ENCODE data around the gene GPR63.

Gene GPR63

GRCh38 chr6:96816301-96816817 lies 20.9 kb downstream of the GPR63 start:
- DNase-seq = no peak

- no peak for DNase-seq
Observed at GRCh38 chr6:96814625-96815024, 22.7 kb downstream of the GPR63 start.

GRCh38 chr6:96812077-96812703 lies 25.1 kb downstream of the GPR63 start:
- no peak for DNase-seq

DNA sequence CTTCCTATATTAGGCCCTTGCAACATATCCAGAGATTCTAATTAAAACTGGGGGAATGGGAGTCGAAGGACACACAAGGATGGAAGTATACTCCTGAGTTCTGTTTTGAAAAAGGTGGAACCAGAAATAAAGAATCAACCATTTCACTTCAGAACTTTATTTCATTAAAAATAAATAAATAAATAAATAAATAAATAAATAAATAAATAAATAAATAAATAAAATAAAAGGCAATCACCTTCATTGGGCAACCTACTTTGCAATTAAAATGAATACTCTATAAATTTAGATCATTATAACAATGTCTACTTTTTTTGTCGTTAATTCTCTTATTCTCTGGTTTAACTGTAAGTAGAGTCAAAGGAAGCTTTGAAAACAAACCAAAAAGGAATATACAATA lies 25.6 kb downstream of the GPR63 start:
- no peak for DNase-seq

- DNase-seq = no peak
Observed at GRCh38 chr6:96811136-96811535, 26.1 kb downstream of the GPR63 start.

- no peak for DNase-seq
Observed at GRCh38 chr6:96809119-96809518, 28.2 kb downstream of the GPR63 start.

DNA sequence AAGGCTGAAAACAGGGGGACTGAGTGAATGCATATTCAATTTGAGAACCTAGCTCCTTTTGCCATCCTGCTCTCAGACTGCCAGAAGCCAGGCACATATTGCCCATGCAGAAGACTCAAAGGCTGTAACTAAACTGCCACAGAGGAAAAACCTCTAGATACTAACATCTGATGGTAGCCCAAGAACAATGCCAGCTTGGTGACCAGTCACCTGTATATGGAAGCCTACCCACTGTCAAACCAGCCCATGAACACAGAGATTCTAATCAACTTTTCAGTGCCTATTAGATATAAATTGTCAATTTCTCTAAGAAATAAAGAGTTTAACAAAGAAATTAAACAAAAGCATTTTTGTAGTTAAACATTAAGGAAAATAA lies 34.2 kb downstream of the GPR63 start:
- no peak for DNase-seq

DNA sequence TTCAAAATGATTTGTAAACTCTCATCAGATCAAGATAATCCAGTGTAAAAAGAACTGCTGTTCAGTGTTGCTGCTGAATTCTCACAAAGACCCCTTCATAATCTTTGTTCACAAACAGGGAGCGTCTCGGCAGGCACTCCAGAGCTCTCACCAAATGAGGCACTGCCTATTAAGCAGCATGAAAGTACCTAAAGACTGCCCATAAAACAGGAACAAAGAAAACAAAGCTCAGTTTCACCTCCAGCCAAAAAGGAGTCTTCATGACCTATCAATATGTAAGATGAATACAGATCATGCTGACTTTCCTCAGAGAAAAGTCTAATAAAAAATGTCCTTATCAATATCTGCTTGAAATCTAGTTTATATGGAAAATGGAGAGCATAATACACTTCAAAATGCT lies 41.8 kb downstream of the GPR63 start:
- no peak for DNase-seq

- no peak for DNase-seq
Observed at GRCh38 chr6:96794980-96795379, 42.3 kb downstream of the GPR63 start.

GRCh38 chr6:96792561-96793190 lies 44.6 kb downstream of the GPR63 start:
- no peak for DNase-seq

DNA sequence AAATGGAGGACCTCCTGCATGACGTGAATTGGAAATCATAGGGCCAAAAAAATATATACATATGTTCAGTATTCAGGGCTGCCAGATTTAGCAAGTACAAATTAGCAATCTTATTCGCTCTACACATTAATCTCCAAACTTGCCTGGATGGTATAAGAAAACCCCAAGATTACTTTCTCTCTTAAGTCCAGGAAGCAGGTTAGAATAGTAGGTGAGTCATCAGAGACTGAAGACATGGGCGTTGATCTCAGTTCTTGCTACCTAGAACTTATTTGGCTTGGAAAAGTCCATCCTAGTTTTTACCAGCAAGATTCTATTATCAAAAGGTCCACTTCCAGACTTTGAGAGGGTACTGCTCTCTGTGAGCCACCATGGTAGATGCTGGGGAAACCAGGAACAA lies 47.4 kb downstream of the GPR63 start:
- DNase-seq = no peak

- no peak for DNase-seq
Observed at GRCh38 chr6:96787846-96788580, 49.3 kb downstream of the GPR63 start.

GRCh38 chr6:96786336-96786735 lies 50.9 kb downstream of the GPR63 start:
- no peak for DNase-seq

GRCh38 chr6:96784650-96785049 lies 52.6 kb downstream of the GPR63 start:
- DNase-seq = no peak

GRCh38 chr6:96783307-96783706 lies 54.0 kb downstream of the GPR63 start:
- no peak for DNase-seq

GRCh38 chr6:96781557-96781956 lies 55.7 kb downstream of the GPR63 start:
- DNase-seq = no peak

DNA sequence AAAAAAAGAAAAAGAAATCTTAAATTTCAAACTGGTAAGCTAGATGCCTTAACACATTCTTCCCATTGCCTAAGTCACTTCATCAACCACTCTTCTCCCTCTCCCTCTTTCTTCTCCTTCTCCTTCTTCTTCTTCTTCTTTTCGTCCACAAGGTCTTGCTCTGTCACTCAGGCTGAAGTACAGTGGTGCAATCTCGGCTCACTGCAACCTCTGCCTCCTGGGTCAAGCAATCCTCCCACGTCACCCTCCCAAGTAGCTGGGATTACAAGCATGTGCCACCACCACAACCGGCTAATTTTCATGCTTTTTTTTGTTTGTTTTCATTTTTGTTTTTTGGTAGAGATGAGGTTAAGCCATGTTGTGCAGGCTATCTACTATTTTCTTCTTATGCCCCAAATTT lies 60.2 kb downstream of the GPR63 start:
- DNase-seq = no peak

DNA sequence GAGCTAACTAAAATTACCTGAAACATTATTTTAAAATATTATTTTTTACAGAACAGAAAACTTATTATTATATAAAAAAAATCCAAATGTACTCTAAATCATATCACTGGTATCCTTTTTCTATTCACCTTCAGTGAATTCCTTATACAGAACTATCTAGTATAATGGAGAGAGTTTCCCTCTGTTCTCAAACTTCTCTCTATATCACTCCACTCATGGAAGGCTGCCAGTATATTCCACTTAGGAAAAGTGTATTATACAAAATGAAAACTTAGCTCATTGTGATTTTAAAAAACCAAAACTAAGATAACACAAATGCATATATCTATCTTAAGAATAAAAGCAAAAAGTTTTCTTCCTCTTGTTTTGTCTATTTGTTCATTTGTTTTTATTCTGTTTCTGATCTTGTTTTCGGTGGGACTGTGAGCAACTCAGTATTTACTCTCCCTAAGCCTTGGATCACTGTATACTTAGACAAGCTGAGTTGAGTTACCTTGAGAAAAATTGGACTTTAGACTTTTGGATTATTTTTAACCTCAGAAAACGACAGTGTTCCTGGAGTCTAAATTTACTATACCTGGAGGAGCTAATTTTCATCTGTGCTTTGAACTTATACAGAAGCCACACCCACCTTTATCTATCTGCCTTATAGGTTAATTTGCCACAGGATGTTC lies 61.4 kb downstream of the GPR63 start:
- DNase-seq = no peak

DNA sequence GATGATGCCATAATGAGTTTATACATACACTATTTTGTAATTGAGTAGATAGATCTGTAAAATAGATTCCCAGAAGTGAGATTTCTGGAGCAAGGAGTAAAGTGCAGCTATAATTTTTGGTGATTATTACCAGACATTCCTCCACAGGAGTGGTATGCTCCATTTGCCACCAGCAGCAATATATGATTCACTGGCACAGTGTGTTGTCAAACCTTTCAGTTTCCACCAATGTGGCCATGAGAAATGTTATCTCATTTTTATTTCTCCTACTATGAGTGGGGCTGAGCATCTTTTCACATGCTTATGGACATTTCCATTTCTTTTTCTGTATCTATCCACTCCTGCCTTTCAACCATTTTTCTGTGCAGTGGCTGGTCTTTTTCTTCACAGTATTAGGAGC lies 70.5 kb downstream of the GPR63 start:
- no peak for DNase-seq

DNA sequence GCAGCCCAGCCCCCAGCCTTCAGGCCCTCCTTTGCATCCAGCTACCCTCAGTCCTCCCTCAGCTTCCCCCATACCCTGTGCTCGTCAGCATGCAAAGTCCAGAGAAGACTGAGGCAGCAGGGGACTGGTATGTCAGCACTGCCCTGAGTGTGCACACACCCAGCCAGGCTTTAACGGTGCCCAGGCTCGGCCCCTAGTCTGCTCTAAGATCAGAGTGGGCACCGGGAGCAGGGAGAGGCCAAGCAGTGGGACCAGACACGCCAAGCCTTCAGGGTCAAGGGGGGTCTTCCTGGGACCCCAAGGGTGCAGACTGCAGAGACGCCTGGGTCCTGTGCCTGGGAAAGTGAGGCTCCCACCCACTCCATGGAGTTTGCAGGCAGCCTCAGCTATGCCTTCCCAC lies 74.7 kb downstream of the GPR63 start:
- no peak for DNase-seq

DNA sequence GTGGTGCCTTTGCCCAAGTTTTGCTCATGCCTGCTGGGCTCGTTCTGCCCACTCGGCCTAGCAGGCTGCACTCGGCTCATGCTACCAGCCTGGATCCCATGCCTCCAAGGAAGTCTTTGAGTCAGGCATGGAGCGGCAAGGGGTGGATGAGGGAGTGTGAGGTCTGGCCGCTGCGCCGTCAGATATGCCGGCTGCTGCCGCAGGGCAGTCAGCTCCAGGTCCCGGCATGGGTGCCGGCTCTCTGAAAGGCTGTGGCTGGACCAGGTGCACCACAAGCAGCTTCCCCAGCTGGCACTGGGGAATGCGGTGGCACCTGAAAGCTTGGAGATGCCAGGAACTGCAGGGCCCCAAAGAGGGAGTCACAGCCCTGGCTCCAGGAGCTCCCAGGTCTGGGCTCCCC lies 75.5 kb downstream of the GPR63 start:
- DNase-seq = no peak

DNA sequence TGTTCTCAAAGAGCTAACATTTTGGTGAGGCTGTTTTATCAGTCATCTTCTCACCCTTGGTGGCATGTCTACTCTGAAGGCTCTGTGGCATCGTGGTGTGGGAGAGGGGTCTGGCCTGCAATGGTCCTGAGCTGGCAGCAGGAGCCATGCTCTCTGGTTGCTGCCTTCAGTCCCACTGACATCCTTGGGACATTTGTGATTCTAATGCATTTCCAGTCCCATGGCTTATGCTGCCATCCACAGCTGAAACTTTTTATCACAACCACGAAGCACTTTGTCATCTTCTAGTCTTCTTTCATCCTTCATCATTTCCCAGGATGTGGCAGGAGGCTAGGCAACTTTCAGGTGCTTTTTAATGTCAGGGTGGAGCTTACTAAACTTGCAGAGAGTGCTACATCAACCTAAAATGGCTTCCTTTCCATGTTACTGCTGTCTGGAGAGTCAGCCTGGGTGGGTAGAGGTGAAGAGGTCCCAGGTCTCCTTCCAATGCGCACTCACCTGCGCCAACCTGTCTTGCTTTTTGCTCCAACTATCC lies 77.1 kb downstream of the GPR63 start:
- no peak for DNase-seq

DNA sequence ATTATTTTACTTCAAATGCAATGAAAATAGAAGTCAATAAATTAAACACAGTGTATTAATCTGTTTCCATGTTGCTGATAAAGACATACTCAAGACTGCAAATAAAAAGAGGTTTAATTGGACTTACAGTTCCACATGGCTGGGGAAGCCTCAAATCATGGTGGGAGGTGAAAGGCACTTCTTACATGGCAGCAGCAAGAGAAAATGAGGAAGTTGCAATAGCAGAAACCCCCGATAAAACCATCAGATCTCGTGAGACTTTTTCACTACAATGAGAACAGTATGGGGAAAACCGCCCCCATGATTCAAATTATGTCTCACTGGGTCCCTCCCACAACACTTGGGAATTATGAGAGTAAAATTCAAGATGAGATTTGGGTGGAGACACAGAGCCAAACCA lies 82.2 kb downstream of the GPR63 start:
- DNase-seq = no peak
